H1 (cell line): Measurements from ENCODE around the gene DVL2. TPM values are rescaled to one million over a fixed set of nuclear protein-coding genes. Genes with fewer than 3 reads are reported as not detected.

Experiments
- CTCF ChIA-PET: fragments of 300-600 bp; sonication (Branson Sonifier 250); formaldehyde crosslinking; loops from one replicate; lab custom pipeline; 2021; ENCODE audit not compliant: partially characterized antibody; lab: Charles Lee
- POLR2A ChIA-PET: fragments of 300-600 bp; sonication (Branson Sonifier 250); formaldehyde crosslinking; loops from one replicate; lab custom pipeline; 2021; ENCODE audit warnings: inconsistent platforms; ENCODE audit not compliant: partially characterized antibody; lab: Charles Lee
- DNase-seq, 2 experiments: peaks; one replicate each; pipeline versions ENCODE4 v3.0.0 to v3.0.0-alpha.2; 2010 to 2022; ENCODE audit warnings: low spot score in 2 of 2, low read depth in 1 of 2, mixed read lengths in 1 of 2
- FAIRE-seq: peaks from 2 replicates; lab custom pipeline; 2011; peaks lifted over from hg19 to GRCh38; lab: Jason Lieb, UNC
- H2AFZ ChIP-seq: 2 replicates; pipeline ENCODE4 v1.8.1; 2012; ENCODE audit warnings: low read length, inconsistent platforms
- H2AK5ac ChIP-seq: 2 replicates; pipeline ENCODE4 v1.6.1; 2013; ENCODE audit warnings: low read depth, low read length
- H2BK120ac ChIP-seq: replicated peaks from 2 replicates; pipeline ENCODE3; 2013; ENCODE audit warnings: low read depth, low read length, inconsistent platforms
- H2BK12ac ChIP-seq: 2 replicates; pipeline ENCODE4 v1.6.1; 2013; ENCODE audit warnings: low read depth, low read length
- H2BK15ac ChIP-seq: 2 replicates; pipeline ENCODE4 v1.6.1; 2013; ENCODE audit warnings: low read length
- H2BK20ac ChIP-seq: 2 replicates; pipeline ENCODE4 v1.6.1; 2013; ENCODE audit warnings: low read length
- H2BK5ac ChIP-seq: 2 replicates; pipeline ENCODE4 v1.6.1; 2013; ENCODE audit warnings: low read depth, low read length
- H3K14ac ChIP-seq: 2 replicates; pipeline ENCODE4 v1.6.1; 2013; ENCODE audit warnings: inconsistent platforms; ENCODE audit not compliant: insufficient read length
- H3K18ac ChIP-seq: 2 replicates; pipeline ENCODE4 v1.6.1; 2013; ENCODE audit warnings: low read length; ENCODE audit errors: extremely low read depth
- H3K23ac ChIP-seq: 2 replicates; pipeline ENCODE4 v1.6.1; 2013; ENCODE audit warnings: inconsistent platforms; ENCODE audit not compliant: insufficient read length
- H3K23me2 ChIP-seq: 2 replicates; pipeline ENCODE4 v1.6.1; 2013; ENCODE audit warnings: low read depth, low read length
- H3K27ac ChIP-seq: 2 replicates; pipeline ENCODE4 v1.6.1; 2011; ENCODE audit warnings: low read depth, low read length, inconsistent platforms
- H3K27me3 ChIP-seq, 4 experiments: replicated peaks in 1 of 4; 1 replicate in 1 of 4; 2 replicates in 3 of 4; pipeline versions ENCODE4 v1.6.1 to v1.8.1; 2011 to 2013; ENCODE audit warnings: low read length in 3 of 4, mild to moderate bottlenecking in 3 of 4, inconsistent platforms in 2 of 4, mixed read lengths in 2 of 4, moderate library complexity in 1 of 4; ENCODE audit not compliant: control insufficient read depth in 3 of 4, insufficient read depth in 3 of 4; ENCODE audit errors: extremely low read depth in 1 of 4
- H3K36me3 ChIP-seq, 4 experiments: 2 replicates each; pipeline versions ENCODE4 v1.6.1 to v1.8.1; 2011 to 2013; ENCODE audit warnings: mild to moderate bottlenecking in 4 of 4, low read length in 3 of 4, moderate library complexity in 2 of 4, control low read depth in 1 of 4, inconsistent platforms in 1 of 4; ENCODE audit not compliant: insufficient read depth in 4 of 4, control insufficient read depth in 2 of 4
- H3K4ac ChIP-seq: replicated peaks from 2 replicates; pipeline ENCODE3; 2013; ENCODE audit warnings: low read length, low read depth, mixed read lengths, inconsistent platforms; ENCODE audit not compliant: insufficient read length
- H3K4me1 ChIP-seq, 4 experiments: replicated peaks in 1 of 4; 1 replicate in 1 of 4; 2 replicates in 3 of 4; pipeline versions ENCODE4 v1.6.1 to v1.8.1; 2011 to 2013; ENCODE audit warnings: low read length in 3 of 4, inconsistent platforms in 2 of 4, mixed read lengths in 1 of 4; ENCODE audit not compliant: insufficient read depth in 4 of 4, control insufficient read depth in 3 of 4
- H3K4me2 ChIP-seq, 2 experiments: 2 replicates each; pipeline versions ENCODE4 v1.6.1 to v1.8.1; 2011 to 2013; ENCODE audit warnings: low read depth in 2 of 2, low read length in 2 of 2, control low read depth in 1 of 2, inconsistent platforms in 1 of 2, mild to moderate bottlenecking in 1 of 2; ENCODE audit not compliant: insufficient read depth in 1 of 2
- H3K4me3 ChIP-seq, 4 experiments: fragments of 200-600, 300-600 bp in 1 of 4; sonication (generic), shearing (Covaris generic), sonication (Bioruptor Twin) in 1 of 4; 2 replicates each; pipeline versions ENCODE4 v1.5.1 to v1.8.1; 2011 to 2016; ENCODE audit warnings: low read length in 4 of 4, low read depth in 3 of 4, control low read depth in 2 of 4, inconsistent platforms in 2 of 4, mild to moderate bottlenecking in 2 of 4, mixed read lengths in 1 of 4, moderate library complexity in 1 of 4; ENCODE audit not compliant: insufficient read depth in 2 of 4; ENCODE audit errors: extremely low read depth in 1 of 4
- H3K56ac ChIP-seq: replicated peaks from 2 replicates; pipeline ENCODE3; 2013; ENCODE audit warnings: low read depth, mild to moderate bottlenecking, mixed read lengths, low read length, inconsistent platforms; ENCODE audit not compliant: insufficient read length
- H3K79me1 ChIP-seq: 2 replicates; pipeline ENCODE4 v1.6.1; 2013; ENCODE audit warnings: low read depth, low read length, control low read depth
- H3K79me2 ChIP-seq, 2 experiments: 2 replicates each; pipeline versions ENCODE4 v1.6.1 to v1.8.1; 2012 to 2013; ENCODE audit warnings: low read length in 2 of 2, mild to moderate bottlenecking in 2 of 2, inconsistent platforms in 1 of 2; ENCODE audit not compliant: insufficient read depth in 2 of 2, control insufficient read depth in 1 of 2
- H3K9ac ChIP-seq, 4 experiments: replicated peaks in 1 of 4; 1 replicate in 1 of 4; 2 replicates in 3 of 4; pipeline versions ENCODE4 v1.6.1 to v1.8.1; 2011 to 2013; ENCODE audit warnings: low read depth in 3 of 4, low read length in 3 of 4, control low read depth in 2 of 4, mild to moderate bottlenecking in 2 of 4, moderate library complexity in 2 of 4, inconsistent platforms in 1 of 4; ENCODE audit errors: extremely low read depth in 1 of 4
- H3K9me3 ChIP-seq, 2 experiments: 2 replicates each; pipeline versions ENCODE4 v1.6.1 to v1.8.1; 2012 to 2013; ENCODE audit warnings: mild to moderate bottlenecking in 2 of 2, moderate library complexity in 2 of 2, control low read depth in 1 of 2, inconsistent platforms in 1 of 2, low read depth in 1 of 2, low read length in 1 of 2, mixed read lengths in 1 of 2; ENCODE audit not compliant: insufficient read depth in 2 of 2
- H4K20me1 ChIP-seq, 2 experiments: replicated peaks in 1 of 2; 2 replicates each; pipeline versions ENCODE3 to v1.8.1; 2011 to 2013; ENCODE audit warnings: inconsistent platforms in 2 of 2, low read length in 2 of 2, mild to moderate bottlenecking in 1 of 2; ENCODE audit not compliant: insufficient read depth in 2 of 2, control insufficient read depth in 1 of 2
- H4K5ac ChIP-seq: 2 replicates; pipeline ENCODE4 v1.6.1; 2013; ENCODE audit warnings: low read length, low read depth, mixed read lengths, inconsistent platforms; ENCODE audit not compliant: insufficient read length
- H4K8ac ChIP-seq: 2 replicates; pipeline ENCODE4 v1.8.0; 2013; ENCODE audit warnings: mild to moderate bottlenecking, moderate library complexity, low read length, inconsistent platforms; ENCODE audit not compliant: insufficient read depth; ENCODE audit errors: extremely low read depth
- H4K91ac ChIP-seq: replicated peaks from 2 replicates; pipeline ENCODE3; 2013; ENCODE audit warnings: low read length, mixed read lengths, inconsistent platforms; ENCODE audit not compliant: insufficient read length
- EZH2 ChIP-seq: fragments of 200-600 bp; sonication (generic); IDR thresholded peaks from 2 replicates; pipeline ENCODE4 v1.7.1; 2012; ENCODE audit warnings: low read depth, mild to moderate bottlenecking, moderate library complexity, low read length, inconsistent platforms; ENCODE audit not compliant: severe bottlenecking
- HDAC6 ChIP-seq: IDR thresholded peaks from one replicate; pipeline ENCODE4 v1.7.1; 2012; ENCODE audit warnings: low read depth, mild to moderate bottlenecking, inconsistent platforms, low read length, moderate library complexity
- KDM1A ChIP-seq: fragments of 200-600, 300-600 bp; sonication (generic); IDR thresholded peaks from 2 replicates; pipeline ENCODE4 v1.7.1; 2016; ENCODE audit warnings: mild to moderate bottlenecking, low read length, borderline replicate concordance
- KDM4A ChIP-seq: IDR thresholded peaks from one replicate; pipeline ENCODE4 v1.7.1; 2012; ENCODE audit warnings: low read depth, mild to moderate bottlenecking, moderate library complexity, low read length, inconsistent platforms; ENCODE audit not compliant: severe bottlenecking
- NANOG ChIP-seq: IDR thresholded peaks from 2 replicates; pipeline ENCODE4 v1.6.1; 2011; ENCODE audit warnings: low read length, low read depth, mild to moderate bottlenecking, inconsistent platforms; ENCODE audit not compliant: insufficient read depth, poor library complexity, severe bottlenecking
- SIRT6 ChIP-seq: IDR thresholded peaks from one replicate; pipeline ENCODE4 v1.7.1; 2012; ENCODE audit warnings: low read length, inconsistent platforms
- SP1 ChIP-seq: IDR thresholded peaks from 2 replicates; pipeline ENCODE4 v1.6.1; 2011; ENCODE audit warnings: low read depth, low read length
- SRF ChIP-seq: IDR thresholded peaks from 2 replicates; pipeline ENCODE4 v1.6.1; 2011; ENCODE audit warnings: mild to moderate bottlenecking, low read depth, low read length, moderate library complexity
- TEAD4 ChIP-seq: IDR thresholded peaks from 2 replicates; pipeline ENCODE4 v1.6.1; 2012; ENCODE audit warnings: low read depth, low read length, inconsistent platforms, mixed read lengths
- YY1 ChIP-seq: IDR thresholded peaks from 2 replicates; pipeline ENCODE4 v1.6.1; 2011; ENCODE audit warnings: low read depth, mild to moderate bottlenecking, low read length
- ZNF274 ChIP-seq: IDR thresholded peaks from 2 replicates; pipeline ENCODE4 v1.7.0; 2012; ENCODE audit warnings: low read length, borderline replicate concordance; ENCODE audit errors: extremely low read depth
- WGBS, 2 experiments: shearing (Covaris generic) in 1 of 2; methylation state at CpG; one replicate each; pipeline versions ENCODE4 v1.1.6 to v1.1.7; 2013 to 2015; ENCODE audit warnings: low lambda C conversion rate in 2 of 2, mixed read lengths in 2 of 2, inconsistent platforms in 1 of 2, low coverage in 1 of 2, missing lambda C conversion rate in 1 of 2; ENCODE audit not compliant: insufficient replicate concordance in 2 of 2, insufficient coverage in 1 of 2, insufficient read length in 1 of 2; ENCODE audit errors: extremely low coverage in 1 of 2, missing lambda C conversion rate in 1 of 2; 5-methylcytosine and 5-hydroxymethylcytosine counted together
- polyA plus RNA-seq, 7 experiments: library from polyadenylated mRNA; depleted of rRNA in 3 of 7; stranded (reverse) in 5 of 7; unstranded in 2 of 7; fragments of >200 nt in 5 of 7; fragments of 200-250 nt in 2 of 7; gene quantifications; 1 replicate in 5 of 7; 2 replicates in 1 of 7; 4 replicates in 1 of 7; pipeline versions ENCODE4 v1.2.1 to v1.2.3, GENCODE V29; 2011 to 2013; ENCODE audit warnings: missing spikeins in 2 of 7, mixed read lengths in 2 of 7
- total RNA-seq: library from RNA; stranded (reverse); fragmentation: NEBNext Ultra II Directional; extraction: Animal tissue kit (Norgen Biotek cat#: 25700); gene quantifications from 2 replicates; pipeline ENCODE4 v1.2.1, GENCODE V29; 2021
- TF ChIP-seq, protein P1 (sequence below): IDR thresholded peaks from 2 replicates; pipeline ENCODE4 v1.6.1; 2011; ENCODE audit warnings: low read length, improper control_type of control experiment
- TF ChIP-seq, protein P2 (sequence below): IDR thresholded peaks from 2 replicates; pipeline ENCODE4 v1.6.1; 2012; ENCODE audit warnings: inconsistent platforms

DVL2 gene
- total and polyA plus RNA-seq, 2 of the 8 experiments (the other 6 are each of a cell fraction or from before 2014, with no cell fraction given), result 19.0 to 59.6 TPM

DNA sequence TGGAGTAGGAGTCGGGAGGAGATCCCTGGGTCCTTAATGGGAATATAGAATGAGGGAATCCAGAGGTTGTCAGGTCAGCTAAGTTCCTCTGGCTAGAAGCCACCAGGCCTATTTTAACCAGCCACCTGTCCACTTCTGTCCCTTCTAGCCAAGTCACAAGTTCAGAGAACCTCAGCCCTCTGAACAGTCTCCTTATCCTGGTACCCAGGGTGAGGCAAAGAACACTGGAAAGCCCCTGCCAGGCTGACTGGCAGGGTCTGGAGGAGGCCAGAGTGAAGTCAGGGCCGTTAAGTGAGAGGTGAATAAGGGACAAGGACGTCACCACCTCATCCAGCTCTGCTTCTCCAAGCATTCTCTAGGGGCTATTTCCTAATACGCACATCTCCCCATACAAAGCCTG is 14.5 kb upstream of the DVL2 start:
- Histone ChIP-seq H4K5ac (no peak overlapping the region), H2BK20ac (no peak overlapping the region), H4K20me1 (peaks cover 6 to 9% of the 10 kb centered on the region in 2 experiments), H3K56ac (no peak overlapping the region), H3K27me3 (no peaks in the 10 kb centered on the region), H2BK12ac (no peak overlapping the region), H3K79me1 (peaks cover 16% of the 10 kb centered on the region), H2AK5ac (no peak overlapping the region), H2BK15ac (no peak overlapping the region), H3K4ac (no peak overlapping the region), H3K23me2 (peaks cover 6% of the 10 kb centered on the region), H4K91ac (no peak overlapping the region), H3K4me1 (peaks cover 3 to 12% (median 5%) of the 10 kb centered on the region in 4 experiments), H2AFZ (no peak overlapping the region), H3K9me3 (no peaks in the 10 kb centered on the region), H4K8ac (no peak overlapping the region), H3K4me3 (no peak overlapping the region), H3K4me2 (no peak overlapping the region; a peak in 1 of 4 replicates), H2BK5ac (no peak overlapping the region), H2BK120ac (no peak overlapping the region), H3K36me3 (peaks cover 9 to 27% (median 22%) of the 10 kb centered on the region in 4 experiments; a peak in 6 of 8 replicates), H3K18ac (no peak overlapping the region), H3K27ac (no peak overlapping the region), H3K23ac (no peak overlapping the region), H3K79me2 (peaks cover 23 to 52% of the 10 kb centered on the region in 2 experiments), H3K14ac (no peak overlapping the region), H3K9ac (no peak overlapping the region; a peak in 1 of 7 replicates)
- CTCF ChIA-PET, result interaction anchor here (0.6 to 1.6 kb wide), 6 partner anchors 9 to 516 kb away, joined by 3 to 7 read pairs (median 4); partner anchors contain the start of gene SLC2A4
- no peak for FAIRE-seq
- POLR2A ChIA-PET, result interaction anchor here (0.9 to 8.3 kb wide), 9 partner anchors 8 to 64 kb away, joined by 3 to 121 read pairs (median 4); partner anchors contain the start of genes CLDN7, DVL2, GABARAP and PHF23
- no peak for DNase-seq
- 83% methylated on average over 4 of the region's 4 CpGs; no CpG with 5 or more reads in 1 of the 2 experiments for WGBS, 2 experiments
- TF ChIP-seq, protein P1, sequence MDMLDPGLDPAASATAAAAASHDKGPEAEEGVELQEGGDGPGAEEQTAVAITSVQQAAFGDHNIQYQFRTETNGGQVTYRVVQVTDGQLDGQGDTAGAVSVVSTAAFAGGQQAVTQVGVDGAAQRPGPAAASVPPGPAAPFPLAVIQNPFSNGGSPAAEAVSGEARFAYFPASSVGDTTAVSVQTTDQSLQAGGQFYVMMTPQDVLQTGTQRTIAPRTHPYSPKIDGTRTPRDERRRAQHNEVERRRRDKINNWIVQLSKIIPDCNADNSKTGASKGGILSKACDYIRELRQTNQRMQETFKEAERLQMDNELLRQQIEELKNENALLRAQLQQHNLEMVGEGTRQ, result no peak
- TF ChIP-seq TEAD4, result no peak
- TF ChIP-seq KDM1A, result no peak
- TF ChIP-seq EZH2, result no peak
- TF ChIP-seq, protein P2, sequence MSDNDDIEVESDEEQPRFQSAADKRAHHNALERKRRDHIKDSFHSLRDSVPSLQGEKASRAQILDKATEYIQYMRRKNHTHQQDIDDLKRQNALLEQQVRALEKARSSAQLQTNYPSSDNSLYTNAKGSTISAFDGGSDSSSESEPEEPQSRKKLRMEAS, result no peak
- no peak for TF ChIP-seq HDAC6
- TF ChIP-seq YY1, result no peak
- TF ChIP-seq SIRT6, result no peak
- TF ChIP-seq SRF, result no peak
- TF ChIP-seq KDM4A, result no peak
- TF ChIP-seq SP1, result no peak
- no peak for TF ChIP-seq NANOG
- TF ChIP-seq ZNF274, result no peak
